PC-3 (cell line): Measurements from ENCODE around the gene AVL9. TPM values are rescaled to one million over a fixed set of nuclear protein-coding genes. Genes with fewer than 3 reads are reported as not detected.

Experiments
- ATAC-seq: fragments of 200-7000 bp; cut with Tn5 transposase; 2 replicates; pipeline ENCODE4 v1.9.1; 2020; ENCODE audit warnings: mild to moderate bottlenecking, moderate library complexity
- BruUV-seq: library from RNA; stranded (reverse); fragments of 400-500 nt; replicated peaks from 2 replicates; lab custom pipeline; 2021; lab: Mats Ljungman, UMichigan
- CTCF ChIA-PET: fragments of 300-600 bp; sonication (Branson Sonifier 250); formaldehyde crosslinking; loops from one replicate; lab custom pipeline; 2022; ENCODE audit warnings: antibody characterized with exemption; lab: Charles Lee
- POLR2A ChIA-PET: fragments of 300-600 bp; sonication (Branson Sonifier 250); formaldehyde crosslinking; loops from one replicate; lab custom pipeline; 2022; ENCODE audit warnings: antibody characterized with exemption; ENCODE audit not compliant: unreplicated experiment; lab: Charles Lee
- DNase-seq: peaks from one replicate; pipeline ENCODE4 v3.0.0-alpha.2; 2015
- H2AFZ ChIP-seq: fragments of 300-600 bp; sonication (generic); 2 replicates; pipeline ENCODE4 v1.6.0; 2016; ENCODE audit warnings: antibody characterized with exemption, low read length
- H3F3A ChIP-seq: fragments of 300-600 bp; sonication (generic); one replicate; pipeline ENCODE4 v1.6.0; 2017; ENCODE audit warnings: antibody characterized with exemption, low read length, control low read depth, mild to moderate bottlenecking; ENCODE audit not compliant: unreplicated experiment
- H3K27ac ChIP-seq: fragments of 300-600 bp; sonication (generic); 2 replicates; pipeline ENCODE4 v1.5.1; 2016; ENCODE audit warnings: mild to moderate bottlenecking, low read length
- H3K27me3 ChIP-seq: fragments of 300-600 bp; sonication (generic); 2 replicates; pipeline ENCODE4 v1.6.1; 2016; ENCODE audit warnings: low read length, mixed read lengths
- H3K36me3 ChIP-seq: fragments of 300-600 bp; sonication (generic); 2 replicates; pipeline ENCODE4 v1.6.1; 2016; ENCODE audit warnings: low read depth, mixed run types, low read length, mixed read lengths
- H3K4me1 ChIP-seq: fragments of 300-600 bp; sonication (generic); 2 replicates; pipeline ENCODE4 v1.5.1; 2016; ENCODE audit warnings: low read length; ENCODE audit not compliant: insufficient read depth
- H3K4me2 ChIP-seq: fragments of 300-600 bp; sonication (generic); 2 replicates; pipeline ENCODE4 v1.6.0; 2016; ENCODE audit warnings: low read length
- H3K4me3 ChIP-seq: fragments of 300-600 bp; sonication (generic); 2 replicates; pipeline ENCODE4 v1.5.1; 2016; ENCODE audit warnings: mild to moderate bottlenecking, low read length, mixed read lengths
- H3K79me2 ChIP-seq: fragments of 300-600 bp; sonication (generic); 2 replicates; pipeline ENCODE4 v1.6.1; 2017; ENCODE audit warnings: low read length, mixed read lengths
- H3K9ac ChIP-seq: fragments of 300-600 bp; sonication (generic); 2 replicates; pipeline ENCODE4 v1.6.0; 2016; ENCODE audit warnings: mild to moderate bottlenecking, low read length
- H3K9me2 ChIP-seq: fragments of 300-600 bp; sonication (generic); replicated peaks from 2 replicates; pipeline ENCODE4 v1.6.1; 2016; ENCODE audit warnings: mixed run types, low read length, mixed read lengths
- H3K9me3 ChIP-seq: fragments of 300-600 bp; sonication (generic); 2 replicates; pipeline ENCODE4 v1.6.1; 2016; ENCODE audit warnings: low read length, mixed read lengths
- H4K20me1 ChIP-seq: fragments of 300-600 bp; sonication (generic); 2 replicates; pipeline ENCODE4 v1.6.1; 2016; ENCODE audit warnings: low read length, mixed read lengths
- EZH2 ChIP-seq: fragments of 300-600 bp; sonication (generic); IDR thresholded peaks from one replicate; pipeline ENCODE4 v1.6.1; 2017; ENCODE audit warnings: antibody characterized with exemption, mild to moderate bottlenecking, low read length; ENCODE audit not compliant: unreplicated experiment
- EZH2phosphoT487 ChIP-seq: fragments of 300-600 bp; sonication (generic); IDR thresholded peaks from 2 replicates; pipeline ENCODE4 v1.6.1; 2018; ENCODE audit warnings: mild to moderate bottlenecking, antibody characterized with exemption, low read length, borderline replicate concordance
- intact Hi-C: fragments of 100-400 bp; cut with micrococcal nuclease; formaldehyde crosslinking; loops from 2 replicates; pipeline ENCODE4 v1.9.0; 2023
- total RNA-seq: library from RNA; depleted of rRNA; stranded (reverse); fragments of >200 nt; gene quantifications from 2 replicates; pipeline ENCODE4 v1.2.3, GENCODE V29; 2014
- TF ChIP-seq, protein P1 (sequence below): fragments of 300-600 bp; sonication (generic); conservative IDR thresholded peaks from 2 replicates; pipeline ENCODE4 v1.5.1; 2017; ENCODE audit warnings: antibody characterized with exemption, low read depth, mild to moderate bottlenecking, low read length

AVL9 gene
- total RNA-seq, 1 experiment from 2014 or later = 13.2 TPM

DNA sequence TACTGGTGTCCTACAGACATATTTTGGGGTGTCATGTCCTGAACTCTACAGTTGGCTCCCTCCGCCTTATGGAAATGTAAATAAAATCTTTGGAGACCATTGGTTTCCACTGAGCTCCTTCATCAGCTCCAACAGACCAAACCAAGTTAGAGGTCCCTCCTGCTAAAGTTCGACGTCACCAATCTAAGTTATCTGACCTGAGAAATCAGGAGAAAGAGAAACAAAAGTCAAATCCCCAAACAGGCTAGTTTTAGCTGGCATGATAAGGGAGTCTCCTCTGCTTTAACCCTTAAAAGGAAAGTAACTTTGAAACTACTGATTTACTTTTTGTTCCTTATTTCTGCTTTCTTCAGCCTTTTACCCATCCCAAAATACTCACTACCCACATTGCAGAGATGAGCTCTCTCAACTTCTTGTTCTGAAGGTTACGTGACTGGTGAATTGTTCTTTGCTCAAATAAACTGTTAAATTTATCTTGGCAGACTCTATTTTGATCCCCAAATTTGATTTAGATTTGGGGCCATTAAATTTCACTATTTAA, 39.9 kb downstream of the AVL9 start:
- Histone ChIP-seq H3K36me3 (no peaks in the 10 kb centered on the region), H3F3A (no peaks in the 10 kb centered on the region), H3K27ac (no peak overlapping the region), H3K4me3 (no peak overlapping the region), H3K4me1 (peaks cover 18% of the 10 kb centered on the region), H3K9me2 (no peaks in the 10 kb centered on the region), H2AFZ (no peak overlapping the region), H3K27me3 (no peaks in the 10 kb centered on the region), H4K20me1 (no peaks in the 10 kb centered on the region), H3K9me3 (no peaks in the 10 kb centered on the region), H3K4me2 (no peak overlapping the region), H3K79me2 (peaks cover 30% of the 10 kb centered on the region), H3K9ac (no peak overlapping the region)
- ChIA-PET CTCF (no interaction called here), POLR2A (no interaction called here)
- DNase-seq (no peak), ATAC-seq (no peak)
- intact Hi-C loops = no loop called here
- BruUV-seq = no TSS peak
- TF ChIP-seq, protein P1, sequence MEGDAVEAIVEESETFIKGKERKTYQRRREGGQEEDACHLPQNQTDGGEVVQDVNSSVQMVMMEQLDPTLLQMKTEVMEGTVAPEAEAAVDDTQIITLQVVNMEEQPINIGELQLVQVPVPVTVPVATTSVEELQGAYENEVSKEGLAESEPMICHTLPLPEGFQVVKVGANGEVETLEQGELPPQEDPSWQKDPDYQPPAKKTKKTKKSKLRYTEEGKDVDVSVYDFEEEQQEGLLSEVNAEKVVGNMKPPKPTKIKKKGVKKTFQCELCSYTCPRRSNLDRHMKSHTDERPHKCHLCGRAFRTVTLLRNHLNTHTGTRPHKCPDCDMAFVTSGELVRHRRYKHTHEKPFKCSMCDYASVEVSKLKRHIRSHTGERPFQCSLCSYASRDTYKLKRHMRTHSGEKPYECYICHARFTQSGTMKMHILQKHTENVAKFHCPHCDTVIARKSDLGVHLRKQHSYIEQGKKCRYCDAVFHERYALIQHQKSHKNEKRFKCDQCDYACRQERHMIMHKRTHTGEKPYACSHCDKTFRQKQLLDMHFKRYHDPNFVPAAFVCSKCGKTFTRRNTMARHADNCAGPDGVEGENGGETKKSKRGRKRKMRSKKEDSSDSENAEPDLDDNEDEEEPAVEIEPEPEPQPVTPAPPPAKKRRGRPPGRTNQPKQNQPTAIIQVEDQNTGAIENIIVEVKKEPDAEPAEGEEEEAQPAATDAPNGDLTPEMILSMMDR = no peak

DNA sequence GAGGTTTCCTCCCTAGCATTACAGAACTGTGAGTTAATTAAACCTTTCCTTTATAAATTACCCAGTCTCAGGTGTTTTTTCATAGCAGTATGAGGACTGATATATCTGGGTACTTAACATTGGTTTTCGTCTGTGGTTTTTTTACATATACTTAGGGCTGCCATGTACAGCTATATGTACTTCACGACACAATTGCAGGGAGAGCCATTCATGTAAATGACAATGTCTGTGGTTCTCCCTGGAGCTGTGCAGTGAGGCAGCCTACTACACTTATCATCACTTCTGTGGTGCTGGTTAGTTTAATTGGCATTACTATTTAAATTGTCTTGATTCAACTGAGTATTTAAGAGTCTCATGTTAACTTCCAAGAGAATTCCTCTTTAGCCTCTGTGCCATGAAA, 40.7 kb downstream of the AVL9 start:
- intact Hi-C loops = loop anchor here (2.0 kb wide), 1 partner anchor 35 kb away; no protein-coding TSS in a partner anchor
- H3K9ac ChIP-seq = no peak overlapping the region
- no peaks in the 10 kb centered on the region for H3K9me3 ChIP-seq
- DNase-seq (no peak), ATAC-seq (peak; percentile 17)
- no TSS peak for BruUV-seq
- TF ChIP-seq, protein P1 = no peak
- TF ChIP-seq EZH2phosphoT487 (no peak), EZH2 (no peak)
- no peaks in the 10 kb centered on the region for H3K27me3 ChIP-seq
- H3K4me3 ChIP-seq = no peak overlapping the region
- H3K79me2 ChIP-seq = peaks cover 30% of the 10 kb centered on the region
- H3K36me3 ChIP-seq = no peaks in the 10 kb centered on the region
- H3K27ac ChIP-seq = no peak overlapping the region
- POLR2A ChIA-PET = interaction anchor here (0.5 kb wide), 1 partner anchor 9 kb away, joined by 3 read pairs; no protein-coding TSS in a partner anchor
- no peaks in the 10 kb centered on the region for H3F3A ChIP-seq
- CTCF ChIA-PET = no interaction called here
- no peaks in the 10 kb centered on the region for H4K20me1 ChIP-seq
- no peak overlapping the region for H2AFZ ChIP-seq
- peaks cover 18% of the 10 kb centered on the region for H3K4me1 ChIP-seq
- no peaks in the 10 kb centered on the region for H3K9me2 ChIP-seq
- H3K4me2 ChIP-seq = no peak overlapping the region

DNA sequence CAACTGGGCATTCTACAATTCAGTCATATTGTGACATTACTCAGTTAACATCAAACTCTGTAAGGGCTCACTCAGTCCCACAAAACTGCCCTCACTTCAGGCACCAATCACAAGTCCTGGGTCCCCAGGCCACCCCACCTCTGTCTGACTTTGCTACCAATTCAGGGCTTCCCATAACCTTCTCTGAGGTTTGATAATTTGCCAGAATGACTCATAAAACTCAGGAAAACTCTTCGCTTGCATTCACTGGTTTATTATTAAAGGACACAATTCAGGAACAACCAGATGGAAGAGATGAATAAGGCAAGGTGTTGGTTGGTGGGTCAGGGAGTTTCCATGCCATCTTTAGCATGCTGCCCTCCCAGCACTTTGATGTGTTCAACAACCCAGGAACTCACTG, 41.3 kb downstream of the AVL9 start:
- ATAC-seq = peak; percentile 81
- peak; percentile 86 for DNase-seq

More for the DNA sequence above, 41.3 kb downstream of the AVL9 start:
- Histone ChIP-seq H3F3A (no peaks in the 10 kb centered on the region), H4K20me1 (no peaks in the 10 kb centered on the region), H3K27ac (no peak overlapping the region), H3K4me2 (no peak overlapping the region), H3K4me3 (no peak overlapping the region), H3K9me3 (no peaks in the 10 kb centered on the region), H3K36me3 (no peaks in the 10 kb centered on the region), H3K4me1 (peaks cover 16% of the 10 kb centered on the region), H3K27me3 (no peaks in the 10 kb centered on the region), H3K9me2 (no peaks in the 10 kb centered on the region), H3K9ac (no peak overlapping the region), H3K79me2 (peaks cover 28% of the 10 kb centered on the region), H2AFZ (no peak overlapping the region)
- no TSS peak for BruUV-seq
- ChIA-PET CTCF (no interaction called here), POLR2A (interaction anchor here (0.5 kb wide), 1 partner anchor 9 kb away, joined by 3 read pairs; no protein-coding TSS in a partner anchor)
- intact Hi-C loops = loop anchor here (2.0 kb wide), 1 partner anchor 36 kb away; no protein-coding TSS in a partner anchor
- TF ChIP-seq EZH2phosphoT487 = no peak
- TF ChIP-seq EZH2 = no peak
- TF ChIP-seq, protein P1 = no peak
